HFF-Myc (cell line): ENCODE results near the gene MARCKSL1.
"Not testable (repeated sequence)": the region's sequence is repeated elsewhere in the genome, so short reads cannot be mapped to it uniquely, and the experiment has no call there.

Source experiments
- DNase-seq: peaks from one replicate; pipeline ENCODE4 v3.0.0-alpha.2; 2011; ENCODE audit warnings: low read depth; ENCODE audit errors: extremely low read depth
- H3K4me3 ChIP-seq: replicated peaks from 2 replicates; pipeline ENCODE4 v1.5.1; 2011; ENCODE audit warnings: low read depth, mild to moderate bottlenecking, control low read depth, low read length
- TF ChIP-seq, protein P1 (sequence below): IDR thresholded peaks from 2 replicates; pipeline ENCODE4 v1.5.1; 2012; ENCODE audit warnings: mild to moderate bottlenecking, low read depth, low read length, control low read depth; ENCODE audit errors: missing control alignments

The MARCKSL1 gene

DNA sequence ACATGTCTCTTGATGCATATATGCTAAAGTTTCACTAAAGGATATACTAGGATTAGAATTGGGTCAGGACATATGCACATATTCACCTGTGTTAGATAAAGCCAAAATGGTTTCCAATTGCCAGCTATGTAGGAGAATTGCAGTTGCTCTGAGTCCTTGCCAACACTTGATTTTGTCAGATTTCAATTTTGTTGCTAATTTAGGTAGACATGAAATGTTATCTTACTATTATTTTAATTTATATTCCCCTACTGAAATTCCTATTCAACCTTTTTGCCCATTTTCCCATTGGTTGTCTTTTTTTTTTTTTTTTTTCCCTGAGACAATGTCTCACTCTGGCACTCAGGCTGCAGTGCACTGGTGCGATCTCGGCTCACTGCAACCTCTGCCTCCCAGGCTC, 30.7 kb downstream of the MARCKSL1 start:
- H3K4me3 ChIP-seq, result no peak overlapping the region
- TF ChIP-seq, protein P1, sequence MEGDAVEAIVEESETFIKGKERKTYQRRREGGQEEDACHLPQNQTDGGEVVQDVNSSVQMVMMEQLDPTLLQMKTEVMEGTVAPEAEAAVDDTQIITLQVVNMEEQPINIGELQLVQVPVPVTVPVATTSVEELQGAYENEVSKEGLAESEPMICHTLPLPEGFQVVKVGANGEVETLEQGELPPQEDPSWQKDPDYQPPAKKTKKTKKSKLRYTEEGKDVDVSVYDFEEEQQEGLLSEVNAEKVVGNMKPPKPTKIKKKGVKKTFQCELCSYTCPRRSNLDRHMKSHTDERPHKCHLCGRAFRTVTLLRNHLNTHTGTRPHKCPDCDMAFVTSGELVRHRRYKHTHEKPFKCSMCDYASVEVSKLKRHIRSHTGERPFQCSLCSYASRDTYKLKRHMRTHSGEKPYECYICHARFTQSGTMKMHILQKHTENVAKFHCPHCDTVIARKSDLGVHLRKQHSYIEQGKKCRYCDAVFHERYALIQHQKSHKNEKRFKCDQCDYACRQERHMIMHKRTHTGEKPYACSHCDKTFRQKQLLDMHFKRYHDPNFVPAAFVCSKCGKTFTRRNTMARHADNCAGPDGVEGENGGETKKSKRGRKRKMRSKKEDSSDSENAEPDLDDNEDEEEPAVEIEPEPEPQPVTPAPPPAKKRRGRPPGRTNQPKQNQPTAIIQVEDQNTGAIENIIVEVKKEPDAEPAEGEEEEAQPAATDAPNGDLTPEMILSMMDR, result no peak
- no peak for DNase-seq

DNA sequence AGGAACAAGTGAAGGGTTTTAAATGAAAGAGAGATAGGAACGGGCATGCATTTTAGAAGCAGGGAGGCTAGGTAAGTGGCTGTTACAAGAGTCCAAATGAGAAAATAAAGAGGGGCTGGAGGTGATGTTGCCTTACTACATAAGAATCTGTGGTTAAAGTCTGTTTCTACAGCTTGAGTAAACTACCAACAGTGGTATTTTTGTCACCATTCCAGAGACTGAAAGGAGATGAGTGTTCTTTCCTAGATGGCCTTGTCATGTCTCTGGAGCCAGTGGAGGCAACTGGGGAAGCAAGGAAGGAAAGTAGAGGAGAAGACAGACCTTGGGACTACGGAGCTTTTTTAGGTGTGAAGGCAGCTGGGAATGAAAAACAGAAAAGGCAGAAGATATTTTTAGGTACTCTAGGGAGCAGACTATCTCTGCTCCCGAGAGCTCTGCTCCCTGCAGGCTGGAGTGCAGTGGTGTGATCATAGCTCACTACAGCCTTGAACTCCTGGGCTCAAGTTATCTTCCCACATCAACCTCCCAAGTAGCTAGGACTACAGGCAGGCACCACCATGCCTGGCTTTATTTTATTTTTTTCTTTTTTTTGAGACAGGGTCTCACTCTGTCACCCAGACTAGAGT, 31.9 kb downstream of the MARCKSL1 start:
- H3K4me3 ChIP-seq, result no peak overlapping the region
- no peak for DNase-seq
- TF ChIP-seq, protein P1, result no peak

DNA sequence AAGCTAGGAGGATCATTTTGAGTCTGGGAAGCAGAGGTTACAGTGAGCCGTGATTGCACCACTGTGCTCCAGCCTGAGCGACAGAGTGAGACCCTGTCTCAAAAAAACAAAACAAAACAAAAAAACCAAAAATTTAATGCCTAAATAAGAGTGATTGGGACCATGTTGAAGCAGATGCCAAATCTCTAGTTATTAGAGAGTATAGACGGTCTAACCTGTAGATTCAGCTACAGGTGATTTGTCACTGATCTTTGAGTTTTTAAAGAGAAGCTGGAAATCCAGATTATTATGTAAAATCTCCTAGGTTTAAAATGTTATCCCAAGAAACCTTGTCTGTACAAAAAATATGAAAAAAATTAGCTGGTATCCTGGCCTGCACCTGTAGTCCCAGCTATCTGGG, 32.7 kb downstream of the MARCKSL1 start:
- H3K4me3 ChIP-seq, result no peak overlapping the region
- DNase-seq, result no peak
- TF ChIP-seq, protein P1, result no peak

DNA sequence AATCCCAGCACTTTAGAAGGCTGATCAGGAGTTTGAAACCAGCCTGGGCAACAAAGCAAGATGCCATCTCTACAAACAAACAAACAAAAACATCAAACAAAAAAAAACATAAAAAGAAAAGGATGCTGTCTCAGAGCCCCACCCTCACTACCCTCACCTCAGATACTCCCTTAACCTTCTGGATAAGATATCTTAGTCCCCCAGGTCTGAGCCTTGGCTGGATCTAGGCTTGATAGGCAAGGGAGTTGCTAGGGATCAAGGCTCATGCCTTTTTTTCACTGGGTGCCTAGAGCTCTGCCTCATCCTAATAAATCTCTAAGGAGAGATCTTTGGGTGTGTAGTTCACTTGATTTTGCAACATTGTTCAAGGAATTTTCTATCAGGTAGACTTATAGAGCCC, 36.7 kb downstream of the MARCKSL1 start:
- TF ChIP-seq, protein P1, result no peak
- DNase-seq, result no peak
- H3K4me3 ChIP-seq, result no peak overlapping the region

DNA sequence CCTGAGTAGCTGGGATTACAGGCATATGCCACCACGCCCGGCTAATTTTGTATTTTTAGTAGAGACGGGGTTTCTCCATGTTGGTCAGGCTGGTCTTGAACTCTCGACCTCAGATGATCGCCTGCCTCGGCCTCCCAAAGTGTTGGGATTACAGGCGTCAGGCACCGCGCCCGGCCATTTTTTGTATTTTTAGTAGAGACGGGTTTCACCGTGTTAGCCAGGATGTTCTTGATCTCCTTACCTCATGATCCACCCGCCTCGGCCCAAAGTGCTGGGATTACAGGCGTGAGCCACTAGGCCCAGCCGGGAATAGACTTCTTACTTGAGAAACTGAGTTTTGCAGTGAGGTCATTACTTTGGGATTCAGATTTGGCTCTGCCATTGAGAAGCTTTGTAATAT, 37.8 kb downstream of the MARCKSL1 start:
- DNase-seq, H3K4me3 ChIP-seq: not testable (repeated sequence)

DNA sequence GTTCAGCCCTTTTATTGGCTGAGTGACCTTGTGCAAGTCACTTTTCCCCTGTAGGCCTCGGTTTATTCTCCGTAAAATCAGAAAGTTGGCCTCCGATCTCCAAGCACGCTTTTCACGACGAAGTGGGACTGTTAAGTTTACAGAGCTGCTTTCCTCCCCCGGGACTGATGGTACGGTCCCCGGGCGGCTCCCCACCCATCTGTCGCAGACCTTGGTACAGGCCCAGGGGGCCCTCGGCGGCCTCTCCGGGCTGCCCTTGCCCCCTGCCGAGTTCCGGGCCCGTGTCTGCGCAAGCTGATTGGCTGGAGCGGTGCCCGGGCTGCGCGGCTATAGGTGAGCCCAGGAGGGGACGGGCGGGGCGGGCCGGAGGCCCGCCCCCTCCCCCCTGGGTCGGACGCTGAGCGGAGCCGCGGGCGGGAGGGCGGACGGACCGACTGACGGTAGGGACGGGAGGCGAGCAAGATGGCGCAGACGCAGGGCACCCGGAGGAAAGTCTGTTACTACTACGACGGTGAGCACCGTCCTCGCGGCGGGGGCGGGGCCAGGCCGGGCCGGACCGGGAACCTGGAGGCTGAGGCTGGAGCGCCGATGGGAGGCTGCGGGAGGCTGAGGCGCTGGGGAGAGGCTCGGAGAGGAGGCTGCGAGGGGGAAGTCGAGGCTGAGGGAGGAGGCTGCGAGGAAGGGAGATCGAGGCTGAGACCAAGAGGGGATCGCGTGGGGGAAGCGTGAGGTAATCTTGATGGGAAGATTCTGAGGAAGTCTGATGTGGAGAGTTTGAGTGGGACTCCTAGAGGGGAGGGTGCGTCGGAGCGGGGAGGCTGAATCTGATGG, 44.1 kb downstream of the MARCKSL1 start, which contains the start of gene HDAC1:
Gene HDAC1 (plus strand): TSS at position 376 of the 831 bp plus-strand sequence. CDS start 87 bp downstream, at position 463.
- peak; percentile 77 for DNase-seq
- peak within 1 kb of the TSS; percentile 63 for H3K4me3 ChIP-seq
- TF ChIP-seq, protein P1, result no peak

DNA sequence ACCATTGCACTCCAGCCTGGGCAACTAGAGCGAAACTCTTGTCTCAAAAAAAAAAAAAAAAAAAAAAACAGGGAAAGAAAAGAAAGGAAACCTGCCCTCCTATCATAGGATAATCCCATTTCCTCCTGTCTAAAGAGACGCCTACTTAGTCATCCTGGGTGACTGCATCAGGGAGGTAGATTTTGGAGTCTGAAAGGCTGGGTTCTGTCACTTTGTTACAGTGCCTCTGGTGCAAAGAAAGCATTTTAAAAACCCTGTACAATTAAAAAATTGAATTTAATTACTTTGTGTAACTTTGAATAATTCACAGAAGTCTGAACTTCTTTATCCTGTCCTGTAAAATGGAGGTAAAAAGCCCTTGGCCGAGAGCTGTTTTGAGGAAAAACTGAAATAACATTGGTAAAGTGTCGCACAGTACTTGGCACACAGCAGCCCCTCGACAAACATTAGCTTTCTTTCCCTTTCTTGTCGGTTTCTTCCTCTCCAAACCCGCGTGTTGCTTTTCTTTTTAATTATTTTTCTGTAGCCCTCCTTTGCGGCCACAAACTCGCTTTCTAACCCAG, 44.8 kb downstream of the MARCKSL1 start:
- peak overlapping the region; percentile 63 for H3K4me3 ChIP-seq
- TF ChIP-seq, protein P1, result no peak
- DNase-seq, result no peak
